HepG2 (cell line): ENCODE measurements around the gene BCL2L11. TPM values are rescaled to one million over a fixed set of nuclear protein-coding genes. Genes with fewer than 3 reads are reported as not detected.

Experiments used
- BRF2 ChIP-seq: sonication (generic); formaldehyde crosslinking; IDR thresholded peaks from 2 replicates; pipeline ENCODE4 v1.8.1; 2022; ENCODE audit warnings: mild to moderate bottlenecking, missing genetic modification reagents
- CBX1 ChIP-seq: IDR thresholded peaks from one replicate; pipeline ENCODE4 v1.6.1; 2016; ENCODE audit warnings: antibody characterized with exemption, low read depth
- FOXO1 ChIP-seq: sonication (generic); formaldehyde crosslinking; IDR thresholded peaks from 2 replicates; pipeline ENCODE4 v1.4.0; 2020; ENCODE audit warnings: missing genetic modification reagents
- HOXA9 ChIP-seq: sonication (generic); formaldehyde crosslinking; IDR thresholded peaks from 2 replicates; pipeline ENCODE4 v1.8.1; 2022; ENCODE audit warnings: missing genetic modification reagents, mild to moderate bottlenecking, moderate library complexity, borderline replicate concordance
- KDM1A ChIP-seq: IDR thresholded peaks from 2 replicates; pipeline ENCODE4 v1.6.1; 2016; ENCODE audit warnings: missing compliant biosample characterization
- MED8 ChIP-seq: sonication (generic); formaldehyde crosslinking; IDR thresholded peaks from 2 replicates; pipeline ENCODE4 v1.8.1; 2023; ENCODE audit warnings: mild to moderate bottlenecking, missing genetic modification reagents; ENCODE audit not compliant: insufficient replicate concordance
- MEIS2 ChIP-seq: sonication (generic); formaldehyde crosslinking; IDR thresholded peaks from 2 replicates; pipeline ENCODE4 v1.9.0; 2021; ENCODE audit warnings: mild to moderate bottlenecking, missing genetic modification reagents
- NR1H2 ChIP-seq: sonication (generic); formaldehyde crosslinking; IDR thresholded peaks from 2 replicates; pipeline ENCODE4 v1.8.1; 2022; ENCODE audit warnings: low read depth, missing genetic modification reagents, borderline replicate concordance
- POGZ ChIP-seq: sonication (generic); formaldehyde crosslinking; IDR thresholded peaks from 2 replicates; pipeline ENCODE4 v1.4.0; 2020; ENCODE audit warnings: mild to moderate bottlenecking, missing genetic modification reagents
- POLR2A ChIP-seq, 2 experiments: IDR thresholded peaks; 2 replicates each; pipeline ENCODE4 v1.6.1; 2011; ENCODE audit warnings: low read depth in 2 of 2, low read length in 2 of 2, mild to moderate bottlenecking in 1 of 2, moderate library complexity in 1 of 2; ENCODE audit not compliant: insufficient read depth in 1 of 2
- SALL2 ChIP-seq: sonication (generic); formaldehyde crosslinking; IDR thresholded peaks from 2 replicates; pipeline ENCODE4 v1.8.1; 2023; ENCODE audit warnings: mild to moderate bottlenecking, missing genetic modification reagents, inconsistent platforms
- SOX6 ChIP-seq, 2 experiments: fragments of 450-650 bp in 1 of 2; sonication (generic) in 1 of 2; formaldehyde crosslinking in 1 of 2; IDR thresholded peaks; 2 replicates each; pipeline versions ENCODE4 v1.4.0 to v1.6.1; 2017 to 2020; ENCODE audit warnings: antibody characterized with exemption in 1 of 2, mild to moderate bottlenecking in 1 of 2, missing genetic modification reagents in 1 of 2
- SRY ChIP-seq: sonication (generic); formaldehyde crosslinking; IDR thresholded peaks from 2 replicates; pipeline ENCODE4 v1.8.0; 2022; ENCODE audit warnings: mild to moderate bottlenecking, missing genetic modification reagents
- TEAD3 ChIP-seq: optimal IDR thresholded peaks from 2 replicates; pipeline ENCODE3; 2016; ENCODE audit warnings: borderline replicate concordance
- UBTF ChIP-seq: sonication (generic); formaldehyde crosslinking; IDR thresholded peaks from 2 replicates; pipeline ENCODE4 v1.4.0; 2020; ENCODE audit warnings: mild to moderate bottlenecking, missing genetic modification reagents
- ZFP82 ChIP-seq: sonication (generic); formaldehyde crosslinking; IDR thresholded peaks from 2 replicates; pipeline ENCODE4 v1.5.1; 2020; ENCODE audit warnings: mild to moderate bottlenecking, missing genetic modification reagents, borderline replicate concordance
- ZFX ChIP-seq: sonication (generic); formaldehyde crosslinking; IDR thresholded peaks from 2 replicates; pipeline ENCODE4 v1.4.0; 2020; ENCODE audit warnings: mild to moderate bottlenecking, low read depth, missing genetic modification reagents, moderate library complexity
- ZGPAT ChIP-seq: IDR thresholded peaks from 2 replicates; pipeline ENCODE4 v1.6.1; 2016; ENCODE audit warnings: mild to moderate bottlenecking
- ZMAT3 ChIP-seq: sonication (generic); formaldehyde crosslinking; conservative IDR thresholded peaks from 2 replicates; pipeline ENCODE4 v1.7.0; 2021; ENCODE audit warnings: missing genetic modification reagents
- ZNF253 ChIP-seq: sonication (generic); formaldehyde crosslinking; IDR thresholded peaks from 2 replicates; pipeline ENCODE4 v1.8.0; 2022; ENCODE audit warnings: mild to moderate bottlenecking, missing genetic modification reagents, borderline replicate concordance
- ZNF580 ChIP-seq: IDR thresholded peaks from 2 replicates; pipeline ENCODE4 v1.6.1; 2016; ENCODE audit warnings: low read depth, borderline replicate concordance
- ZNF720 ChIP-seq: sonication (generic); formaldehyde crosslinking; IDR thresholded peaks from 2 replicates; pipeline ENCODE4 v1.4.0; 2020; ENCODE audit warnings: missing genetic modification reagents
- ZNF747 ChIP-seq: sonication (generic); formaldehyde crosslinking; IDR thresholded peaks from 2 replicates; pipeline ENCODE4 v1.8.1; 2023; ENCODE audit warnings: missing genetic modification reagents, mild to moderate bottlenecking, borderline replicate concordance
- polyA plus RNA-seq, 8 experiments: library from polyadenylated mRNA; depleted of rRNA in 3 of 8; stranded (reverse) in 7 of 8; unstranded in 1 of 8; fragments of >200 nt; fragmentation: Illumina TruSeq in 4 of 8; extraction: Trizol in 4 of 8; gene quantifications; 2 replicates each; pipeline versions ENCODE4 v1.2.1 to v1.2.3, GENCODE V29; 2011 to 2016; ENCODE audit warnings: low read depth in 4 of 8, missing spikeins in 1 of 8, mixed read lengths in 1 of 8; ENCODE audit not compliant: insufficient read depth in 1 of 8
- total RNA-seq, 5 experiments: library from RNA; depleted of rRNA; stranded (reverse); fragments of >200 nt; fragmentation: Illumina TruSeq; extraction: Trizol; gene quantifications; 2 replicates each; pipeline ENCODE4 v1.2.3, GENCODE V29; 2016; ENCODE audit warnings: low read depth in 1 of 5

The BCL2L11 gene
- total and polyA plus RNA-seq, 2 of the 13 experiments (the other 11 are each of a cell fraction or from before 2014, with no cell fraction given): 6.1 to 9.7 TPM

GRCh38 chr2:111121828-111122630 is 1.3 kb downstream of the BCL2L11 start (continued):
- TF ChIP-seq ZGPAT (CRISPR knock-in tag): no peak; the same call in 1 of the 2 replicates
- 0 out of 2 replicates have a peak, but pooled peaks have one; percentile 39 for TF ChIP-seq SALL2 (CRISPR knock-in tag)
- peak in 1 of 2 experiments; percentile 88; a peak in 2 of 4 replicates for TF ChIP-seq POLR2A (IDR thresholded peaks at IDR 0.05; ENCODE audit: insufficient read depth in 1 of 2, low read depth in 2 of 2, low read length in 2 of 2)
- TF ChIP-seq MED8 (CRISPR knock-in tag): peak; percentile 21
- 0 out of 2 replicates have a peak, but pooled peaks have one; percentile 17 for TF ChIP-seq ZNF253 (CRISPR knock-in tag)
- TF ChIP-seq ZNF580 (CRISPR knock-in tag): peak; percentile 21; the same call in 1 of the 2 replicates
- peak; percentile 96 for TF ChIP-seq ZMAT3
- peak; percentile 46; the same call in 1 of the 2 replicates for TF ChIP-seq UBTF (CRISPR knock-in tag)
- no peak for TF ChIP-seq TEAD3 (CRISPR knock-in tag)
- no peak for TF ChIP-seq KDM1A
- no peak; the same call in 1 of the 2 replicates for TF ChIP-seq ZNF747 (CRISPR knock-in tag)
- no peak for TF ChIP-seq CBX1
- peak; percentile 68 for TF ChIP-seq POGZ (CRISPR knock-in tag)
- TF ChIP-seq MEIS2 (CRISPR knock-in tag): no peak; the same call in none of the 2 replicates
- TF ChIP-seq NR1H2: peak; percentile 65; the same call in 1 of the 2 replicates
- TF ChIP-seq SOX6 (IDR thresholded peaks at IDR 0.05): no peak
- TF ChIP-seq SOX6 (CRISPR knock-in tag; IDR thresholded peaks at IDR 0.05): peak; percentile 36
- no peak; the same call in 1 of the 2 replicates for TF ChIP-seq HOXA9 (CRISPR knock-in tag)
- TF ChIP-seq FOXO1 (CRISPR knock-in tag): peak; percentile 67; the same call in 1 of the 2 replicates
- peak; percentile 70; the same call in 1 of the 2 replicates for TF ChIP-seq SRY (CRISPR knock-in tag)
- TF ChIP-seq ZFX: peak; percentile 62; the same call in 1 of the 2 replicates
- TF ChIP-seq BRF2 (CRISPR knock-in tag): no peak; the same call in 1 of the 2 replicates
- TF ChIP-seq ZFP82 (CRISPR knock-in tag): peak; percentile 73; the same call in 1 of the 2 replicates
- no peak for TF ChIP-seq ZNF720 (CRISPR knock-in tag)
